Gastroesophageal sphincter (tissue), 3 donors: ENCODE data around the gene SMS.

Source experiments
- EP300 ChIP-seq: sonication (generic); formaldehyde crosslinking; IDR thresholded peaks from one replicate; pipeline ENCODE4 v1.6.1; 2017; ENCODE audit warnings: antibody characterized with exemption, mild to moderate bottlenecking
- TF ChIP-seq, protein P1 (sequence below), 4 experiments: fragments of 200-600 bp in 2 of 4; fragments of 450-650 bp in 2 of 4; sonication (generic) in 1 of 4; IDR thresholded peaks; one replicate each; pipeline ENCODE4 v1.5.1; 2017 to 2019; ENCODE audit warnings: antibody characterized with exemption in 4 of 4, mild to moderate bottlenecking in 2 of 4, moderate library complexity in 2 of 4

DNA sequence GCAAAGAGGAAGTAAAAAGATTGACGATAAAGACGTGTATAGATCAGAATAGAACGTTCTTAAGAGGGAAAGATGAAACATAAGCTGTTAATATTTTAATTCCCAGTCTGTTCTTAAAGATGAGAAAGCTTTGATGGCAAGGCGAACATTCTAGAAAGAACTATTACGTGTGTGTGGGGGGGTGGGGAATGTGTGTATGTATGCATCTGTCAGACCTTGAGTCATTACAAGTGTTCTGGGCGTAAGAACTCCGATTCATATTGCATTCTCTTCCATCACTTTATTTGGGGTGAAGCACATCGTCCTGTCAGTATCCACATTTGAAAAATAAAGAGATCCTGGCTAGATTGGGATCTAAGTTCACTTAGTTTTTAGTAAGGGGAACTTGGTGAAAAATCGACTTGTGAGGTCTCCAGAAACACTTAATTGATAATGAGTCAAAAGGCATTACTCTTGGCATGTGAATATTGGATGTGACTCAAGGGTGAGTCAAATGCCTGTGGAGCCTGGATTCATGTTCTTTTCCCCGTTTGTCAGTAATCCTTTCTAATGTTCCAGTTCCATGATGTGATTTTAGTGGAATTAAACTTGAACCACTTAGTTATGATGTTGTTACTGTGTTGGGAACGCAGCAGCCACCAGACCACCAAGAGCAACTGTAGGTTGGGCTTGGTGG, 3.1 kb downstream of the SMS start:
- TF ChIP-seq, protein P1, sequence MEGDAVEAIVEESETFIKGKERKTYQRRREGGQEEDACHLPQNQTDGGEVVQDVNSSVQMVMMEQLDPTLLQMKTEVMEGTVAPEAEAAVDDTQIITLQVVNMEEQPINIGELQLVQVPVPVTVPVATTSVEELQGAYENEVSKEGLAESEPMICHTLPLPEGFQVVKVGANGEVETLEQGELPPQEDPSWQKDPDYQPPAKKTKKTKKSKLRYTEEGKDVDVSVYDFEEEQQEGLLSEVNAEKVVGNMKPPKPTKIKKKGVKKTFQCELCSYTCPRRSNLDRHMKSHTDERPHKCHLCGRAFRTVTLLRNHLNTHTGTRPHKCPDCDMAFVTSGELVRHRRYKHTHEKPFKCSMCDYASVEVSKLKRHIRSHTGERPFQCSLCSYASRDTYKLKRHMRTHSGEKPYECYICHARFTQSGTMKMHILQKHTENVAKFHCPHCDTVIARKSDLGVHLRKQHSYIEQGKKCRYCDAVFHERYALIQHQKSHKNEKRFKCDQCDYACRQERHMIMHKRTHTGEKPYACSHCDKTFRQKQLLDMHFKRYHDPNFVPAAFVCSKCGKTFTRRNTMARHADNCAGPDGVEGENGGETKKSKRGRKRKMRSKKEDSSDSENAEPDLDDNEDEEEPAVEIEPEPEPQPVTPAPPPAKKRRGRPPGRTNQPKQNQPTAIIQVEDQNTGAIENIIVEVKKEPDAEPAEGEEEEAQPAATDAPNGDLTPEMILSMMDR (IDR thresholded peaks at IDR 0.05): no peak
- no peak for TF ChIP-seq EP300
